ENCODE data around the gene CDH23.

CDH23 gene

DNA sequence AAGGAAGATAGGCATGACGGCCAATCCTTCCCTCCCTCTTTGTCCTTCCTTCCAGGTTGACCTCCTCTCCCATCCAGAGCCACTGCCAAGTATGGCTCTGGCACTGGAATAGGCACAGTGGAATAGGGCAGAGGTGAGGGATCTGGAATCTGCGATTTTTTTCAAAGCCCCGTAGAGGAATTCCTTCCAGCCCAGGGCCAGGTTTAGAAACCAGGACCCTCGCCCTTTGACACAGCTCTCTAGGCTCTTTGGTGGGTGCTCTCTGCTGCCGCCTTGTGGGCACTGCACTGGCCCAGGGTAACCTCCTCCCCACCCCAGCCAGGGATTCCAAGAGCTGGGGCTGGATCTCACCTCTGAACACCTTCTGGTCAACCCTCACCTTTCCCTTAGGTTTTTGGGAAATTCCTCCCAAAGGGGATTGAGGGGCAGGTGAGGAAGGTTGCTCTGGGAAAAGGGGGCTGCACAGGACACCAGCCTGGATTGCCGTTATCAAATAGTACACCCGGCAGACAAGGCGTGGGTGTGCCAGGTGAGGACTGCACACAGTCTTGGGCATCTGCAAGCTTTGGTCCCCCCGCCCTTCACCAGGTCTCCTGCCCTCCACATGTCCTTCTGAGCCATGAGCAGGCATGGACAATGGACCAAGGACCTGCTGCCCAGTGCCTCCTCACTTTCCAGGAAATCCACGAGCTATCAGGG lies 300.1 kb downstream of the CDH23 start:
- peak; percentile 88 for DNase-seq

DNA sequence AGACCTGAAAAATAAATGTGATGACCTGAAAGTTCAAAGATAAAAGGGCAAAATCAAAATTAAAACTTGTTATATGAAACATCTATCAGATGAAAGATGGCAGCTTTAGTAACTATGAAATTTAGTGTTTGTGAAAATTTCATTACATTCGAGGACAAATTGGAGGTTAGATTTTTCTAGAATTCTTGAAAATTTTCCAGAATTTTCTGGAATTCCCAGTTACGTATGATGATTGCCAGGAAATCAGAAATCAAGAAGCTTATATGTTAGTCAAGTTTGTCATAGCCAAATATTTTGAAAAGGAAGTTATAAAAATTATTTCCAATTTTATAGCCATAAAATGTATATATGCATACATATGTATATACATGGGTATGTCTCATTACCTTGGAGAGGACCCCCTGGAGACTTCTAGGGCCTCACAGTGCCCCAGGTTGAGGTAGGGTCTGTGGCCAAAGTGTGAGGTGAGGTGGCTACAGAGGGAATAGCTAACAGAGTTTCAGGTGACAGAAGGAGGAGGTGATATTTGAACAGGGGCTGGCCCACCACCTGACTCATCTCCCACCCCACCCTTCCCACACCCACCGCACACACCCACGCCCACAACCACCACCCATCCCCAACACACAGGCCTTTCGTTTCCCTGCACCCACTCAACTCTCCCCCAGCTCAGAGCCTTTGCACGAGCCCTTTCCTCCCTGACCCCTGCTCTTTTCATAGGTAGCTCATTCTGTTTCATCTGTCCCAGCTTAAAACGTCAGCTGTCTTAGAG lies 301.4 kb downstream of the CDH23 start:
- DNase-seq = peak; percentile 79

DNA sequence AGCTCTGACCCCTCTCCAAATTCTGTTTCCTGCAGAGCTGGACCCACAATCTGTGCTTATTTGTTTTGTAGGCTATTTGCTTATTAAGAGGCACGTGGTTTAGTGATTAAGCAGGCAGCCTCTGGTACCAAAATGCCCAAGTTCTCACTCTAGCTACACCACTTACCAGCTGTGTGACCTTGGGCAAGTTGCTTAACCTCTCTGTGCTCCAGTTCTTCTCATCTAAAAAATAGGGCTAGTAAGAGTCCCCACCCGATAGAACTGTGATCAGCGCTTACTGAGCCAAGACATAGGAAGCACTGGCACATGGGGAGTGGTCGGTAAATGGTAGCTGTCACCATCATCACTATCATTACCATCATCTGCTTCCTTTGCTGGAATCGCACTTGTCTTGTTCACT lies 302.0 kb downstream of the CDH23 start:
- no peak for DNase-seq

GRCh38 chr10:71700731-71701368 lies 304.1 kb downstream of the CDH23 start:
- no peak for DNase-seq

- no peak for DNase-seq
Observed at GRCh38 chr10:71701496-71702132, 304.9 kb downstream of the CDH23 start.

DNA sequence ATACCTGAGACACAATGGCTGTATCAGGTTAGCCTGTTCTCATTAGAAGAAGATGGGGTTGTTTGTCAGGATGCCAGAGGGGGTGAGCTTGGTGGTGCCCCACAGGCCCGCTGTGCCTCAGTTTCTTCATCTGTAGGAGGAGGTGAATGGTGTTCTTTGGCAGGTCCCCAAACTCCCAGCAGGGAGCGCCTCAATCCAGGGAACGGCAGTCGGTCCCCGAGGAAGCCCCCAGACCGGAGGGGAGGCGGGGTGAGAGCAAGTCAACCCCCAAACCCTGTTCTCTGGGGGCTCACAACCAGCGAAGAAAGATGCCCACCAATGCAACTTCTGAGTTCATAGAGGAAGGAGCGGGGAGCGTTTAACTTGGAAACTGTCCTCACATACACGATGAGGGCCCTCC lies 306.9 kb downstream of the CDH23 start:
- no peak for DNase-seq

DNA sequence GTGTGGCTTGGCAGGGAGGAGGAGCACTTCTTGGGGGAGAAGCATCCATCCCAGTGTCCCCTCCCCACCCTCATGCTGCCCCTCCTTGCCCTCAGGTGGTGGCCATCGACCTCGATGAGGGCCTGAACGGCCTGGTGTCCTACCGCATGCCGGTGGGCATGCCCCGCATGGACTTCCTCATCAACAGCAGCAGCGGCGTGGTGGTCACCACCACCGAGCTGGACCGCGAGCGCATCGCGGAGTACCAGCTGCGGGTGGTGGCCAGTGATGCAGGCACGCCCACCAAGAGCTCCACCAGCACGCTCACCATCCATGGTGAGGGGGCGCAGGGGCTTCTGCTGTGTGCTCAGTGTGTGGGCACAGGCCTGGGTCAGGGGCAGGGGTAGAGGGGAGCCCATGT lies 308.1 kb downstream of the CDH23 start:
- DNase-seq = no peak

DNA sequence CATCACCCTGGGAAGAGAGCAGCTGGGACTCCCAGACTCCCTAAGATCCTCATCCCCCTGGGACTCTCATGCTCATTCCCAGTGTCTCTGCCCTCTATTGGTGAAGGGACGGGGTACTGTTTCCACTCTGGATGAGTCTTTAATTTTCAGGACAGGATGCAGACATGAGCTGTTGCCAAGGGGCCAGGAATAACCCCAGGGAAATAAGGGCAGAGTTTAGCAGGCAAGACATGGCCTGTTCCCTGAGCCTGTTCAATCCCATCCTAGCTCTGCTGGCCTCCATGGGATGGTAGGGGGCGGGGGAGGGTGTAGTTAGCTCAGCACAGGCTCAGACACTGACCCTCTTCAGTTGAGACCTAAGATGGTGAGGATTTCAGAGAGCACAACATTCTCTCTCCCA lies 308.9 kb downstream of the CDH23 start:
- DNase-seq = no peak

DNA sequence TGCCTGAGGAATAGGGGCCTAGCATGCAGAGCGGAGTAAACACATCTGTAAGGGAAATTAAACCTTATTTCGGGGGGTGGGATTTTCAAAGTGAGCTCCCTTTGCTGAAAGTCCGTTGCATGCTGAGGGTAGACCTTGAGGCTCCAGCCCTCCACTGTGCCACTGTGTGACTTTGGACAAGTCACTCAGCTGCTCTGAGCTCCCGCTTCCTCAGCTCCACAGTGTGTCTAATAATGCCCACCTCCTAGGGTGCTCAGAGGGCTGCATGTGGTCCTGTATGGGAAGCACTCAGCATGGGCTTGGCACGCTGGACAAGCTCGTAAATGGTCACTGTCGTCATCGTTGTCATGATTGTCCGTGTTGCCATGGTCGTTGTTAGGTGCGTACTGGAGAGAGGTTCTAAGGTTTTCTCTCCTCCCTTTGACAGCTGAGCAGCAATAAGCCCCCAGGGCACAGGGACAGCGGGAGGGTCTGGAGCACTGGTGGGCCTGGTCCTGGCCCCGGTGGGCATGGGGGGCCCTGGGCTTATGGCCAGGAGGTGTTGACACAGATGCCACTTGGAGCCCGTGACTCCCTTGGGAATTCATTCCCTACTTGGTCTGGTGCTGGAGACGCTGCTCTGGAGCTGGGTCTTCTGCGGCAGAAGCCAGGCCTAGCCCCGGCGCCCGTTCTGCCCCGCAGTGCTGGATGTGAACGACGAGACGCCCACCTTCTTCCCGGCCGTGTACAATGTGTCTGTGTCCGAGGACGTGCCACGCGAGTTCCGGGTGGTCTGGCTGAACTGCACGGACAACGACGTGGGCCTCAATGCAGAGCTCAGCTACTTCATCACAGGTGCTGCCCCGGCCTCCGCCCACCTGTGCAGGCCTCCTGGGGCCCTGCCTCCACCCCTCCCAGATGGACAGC lies 309.7 kb downstream of the CDH23 start:
- no peak for DNase-seq

DNA sequence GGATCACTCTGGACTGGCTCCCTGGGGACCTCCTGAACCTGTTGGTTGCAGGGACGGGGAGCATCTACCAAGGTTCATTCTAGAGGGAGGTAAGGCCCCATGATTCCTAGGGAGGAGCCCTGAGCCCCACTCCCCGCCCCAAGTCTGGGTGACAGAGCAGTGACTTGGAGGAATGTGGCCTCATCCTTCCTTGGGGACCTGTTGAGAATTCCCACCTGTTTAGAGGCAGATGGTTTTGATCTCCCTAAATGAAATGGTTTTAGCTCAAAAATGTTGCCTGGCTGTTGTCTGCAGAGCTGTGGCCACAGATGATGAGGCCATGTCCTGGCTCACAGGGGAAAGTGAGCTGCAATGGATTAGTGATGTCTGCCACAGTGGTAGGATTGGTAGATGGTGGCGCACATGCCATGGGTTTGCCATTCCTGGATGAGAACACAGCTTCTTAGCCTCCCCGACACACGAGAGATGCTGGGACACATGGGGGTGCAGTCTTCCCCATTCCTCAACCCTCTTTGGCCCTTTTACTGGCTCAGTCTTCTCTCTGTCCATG lies 310.6 kb downstream of the CDH23 start:
- DNase-seq = no peak

GRCh38 chr10:71708301-71708703 lies 311.6 kb downstream of the CDH23 start:
- peak; percentile 87 for DNase-seq

DNA sequence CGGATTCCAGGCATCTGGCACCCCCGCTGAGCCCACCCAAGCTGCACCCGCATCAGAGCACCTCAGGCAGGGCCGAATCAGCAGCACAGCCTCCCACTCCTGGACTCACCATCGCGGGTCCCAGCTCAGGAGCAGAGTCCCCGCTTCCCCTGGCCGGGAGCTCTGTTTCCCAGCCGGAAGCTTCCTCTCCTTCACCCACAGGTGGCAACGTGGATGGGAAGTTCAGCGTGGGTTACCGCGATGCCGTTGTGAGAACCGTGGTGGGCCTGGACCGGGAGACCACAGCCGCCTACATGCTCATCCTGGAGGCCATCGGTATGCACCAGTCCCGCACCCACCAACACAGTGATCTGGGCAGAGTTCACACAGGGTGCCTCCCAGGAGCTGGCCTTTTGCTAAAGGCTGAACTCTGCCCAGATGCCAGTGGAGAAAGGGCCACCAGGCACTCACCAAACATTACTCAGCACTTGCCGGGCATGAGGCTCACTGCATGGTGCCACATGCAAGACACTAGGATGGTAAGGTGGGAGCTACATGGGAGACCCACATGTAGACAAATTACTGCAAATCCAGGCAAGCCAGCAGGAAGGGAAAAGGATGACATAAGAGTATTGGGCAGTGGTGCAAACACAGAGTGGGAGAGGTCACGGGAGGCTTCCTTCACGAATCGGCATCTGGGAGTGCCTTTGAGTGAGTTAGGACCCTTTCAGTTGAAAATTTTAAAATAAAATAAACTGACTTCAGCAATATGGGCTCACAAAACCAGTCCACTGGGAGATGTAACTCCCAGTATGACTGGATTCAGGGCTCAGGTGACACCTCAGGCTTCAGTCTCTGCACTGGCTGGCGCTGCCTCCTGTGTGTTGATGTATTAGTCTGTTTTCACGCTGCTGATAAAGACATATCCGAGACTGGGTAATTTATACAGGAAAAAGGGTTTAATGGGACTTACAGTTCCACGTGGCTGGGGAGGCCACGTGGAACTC lies 312.5 kb downstream of the CDH23 start:
- no peak for DNase-seq

DNA sequence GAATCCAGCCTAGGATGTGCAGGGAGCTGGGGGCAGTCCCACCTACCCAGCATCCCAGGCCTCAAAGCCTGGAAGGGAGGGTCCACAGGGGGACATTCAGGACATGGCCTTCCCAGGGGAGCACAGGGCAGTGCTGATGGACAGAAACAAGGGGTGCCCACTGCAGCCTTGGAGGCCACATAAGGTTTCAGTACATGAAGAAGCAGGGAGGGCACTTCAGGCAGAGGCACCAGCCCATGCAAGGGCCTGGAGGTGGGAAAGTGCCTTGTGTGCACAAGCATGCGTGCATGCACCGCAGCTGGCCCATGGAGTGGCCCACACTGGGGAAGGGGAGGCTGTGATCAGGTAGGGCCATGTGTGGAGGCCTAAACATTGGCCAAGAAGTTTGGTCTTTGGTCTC lies 313.8 kb downstream of the CDH23 start:
- DNase-seq = no peak

DNA sequence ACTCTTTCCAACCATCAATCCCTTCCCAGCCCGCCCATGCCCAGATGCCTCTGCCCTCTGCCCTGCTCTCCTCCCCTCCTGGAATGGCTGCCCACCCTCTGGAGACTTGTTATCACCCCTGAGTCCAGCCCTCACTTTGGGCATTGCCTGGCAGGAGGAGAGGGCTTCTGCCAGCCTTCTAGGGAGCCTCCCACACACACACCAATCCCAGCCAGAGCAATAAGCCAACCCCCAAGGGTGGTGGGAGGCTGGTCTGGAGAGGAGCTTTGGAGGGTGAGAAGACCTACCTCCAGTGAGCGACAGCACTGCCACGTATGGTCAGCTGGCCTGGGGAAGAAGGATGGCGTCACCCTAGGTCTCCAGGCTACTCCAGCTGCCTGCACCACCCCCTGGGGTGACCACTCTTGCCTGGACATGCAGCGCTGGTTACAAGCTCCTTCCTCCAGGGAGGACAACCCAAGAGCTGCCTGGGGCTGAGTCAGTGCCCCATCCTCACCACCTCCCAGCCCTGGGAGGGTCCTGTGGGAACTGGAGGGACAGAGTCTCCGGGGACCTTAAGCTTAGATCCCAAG lies 314.4 kb downstream of the CDH23 start:
- no peak for DNase-seq

- no peak for DNase-seq
Observed at GRCh38 chr10:71712170-71712569, 315.4 kb downstream of the CDH23 start.

GRCh38 chr10:71712572-71713134 lies 315.9 kb downstream of the CDH23 start:
- DNase-seq = no peak

- peak; percentile 76 for DNase-seq
Observed at GRCh38 chr10:71713135-71714030, 316.7 kb downstream of the CDH23 start.

- no peak for DNase-seq
Observed at GRCh38 chr10:71714031-71714410, 317.3 kb downstream of the CDH23 start.

DNA sequence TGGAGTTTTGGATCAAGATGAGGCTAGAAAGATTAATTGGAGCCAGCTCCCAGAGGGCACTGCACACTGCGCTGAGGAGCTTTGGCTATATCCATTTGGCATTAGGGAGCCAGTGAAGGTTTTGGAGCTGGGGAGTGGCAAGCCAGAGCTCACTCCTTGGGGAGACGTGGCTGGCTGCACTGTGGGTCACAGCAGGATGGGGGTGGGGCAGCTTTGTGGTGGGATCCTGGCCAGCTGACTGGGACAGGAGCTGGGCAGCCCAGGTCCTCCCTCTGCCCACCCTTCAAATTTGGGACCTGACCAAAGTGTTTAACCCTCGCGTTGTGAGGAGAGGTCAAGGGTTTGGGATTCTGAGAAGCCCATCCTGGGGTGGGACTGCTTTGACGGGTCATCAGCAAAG lies 317.9 kb downstream of the CDH23 start:
- DNase-seq = no peak
